OCI-LY1 (cell line): ENCODE results near the gene RERE.

Source experiments
- H2AFZ ChIP-seq: fragments of 200-600 bp; sonication (generic), shearing (Covaris generic); 2 replicates; pipeline ENCODE4 v1.6.0; 2014; ENCODE audit warnings: antibody characterized with exemption, mild to moderate bottlenecking, low read length
- H3F3A ChIP-seq: fragments of 200-600 bp; sonication (generic), shearing (Covaris generic); 2 replicates; pipeline ENCODE4 v1.6.0; 2014; ENCODE audit warnings: mild to moderate bottlenecking, antibody characterized with exemption, low read length, moderate library complexity; ENCODE audit not compliant: insufficient read depth
- H3K27ac ChIP-seq: fragments of 200-600 bp; sonication (generic); 2 replicates; pipeline ENCODE4 v1.5.1; 2014; ENCODE audit warnings: low read length, mixed run types, mild to moderate bottlenecking, low read depth; ENCODE audit not compliant: poor library complexity, severe bottlenecking
- H3K27me3 ChIP-seq: fragments of 200-600 bp; sonication (generic); 2 replicates; pipeline ENCODE4 v1.6.0; 2014; ENCODE audit warnings: antibody characterized with exemption, mild to moderate bottlenecking, low read length, moderate library complexity; ENCODE audit not compliant: insufficient read depth
- H3K36me3 ChIP-seq: fragments of 200-600 bp; sonication (generic); 2 replicates; pipeline ENCODE4 v1.6.1; 2014; ENCODE audit warnings: mild to moderate bottlenecking, antibody characterized with exemption, low read length, moderate library complexity, mixed read lengths; ENCODE audit not compliant: insufficient read depth
- H3K4me1 ChIP-seq: fragments of 200-600 bp; sonication (generic); 2 replicates; pipeline ENCODE4 v1.5.1; 2014; ENCODE audit warnings: mild to moderate bottlenecking, low read length, moderate library complexity; ENCODE audit not compliant: insufficient read depth, severe bottlenecking
- H3K4me2 ChIP-seq: fragments of 200-600 bp; sonication (generic), shearing (Covaris generic); 2 replicates; pipeline ENCODE4 v1.6.1; 2014; ENCODE audit warnings: low read length
- H3K4me3 ChIP-seq: fragments of 200-600 bp; sonication (generic); 2 replicates; pipeline ENCODE4 v1.5.1; 2014; ENCODE audit warnings: low read length, low read depth, mild to moderate bottlenecking, mixed read lengths; ENCODE audit not compliant: poor library complexity, severe bottlenecking
- H3K79me2 ChIP-seq: fragments of 200-600 bp; shearing (Covaris generic); 2 replicates; pipeline ENCODE4 v1.6.1; 2016; ENCODE audit warnings: mixed run types, low read length, mixed read lengths; ENCODE audit not compliant: insufficient read depth
- H3K9ac ChIP-seq: fragments of 200-600 bp; sonication (generic), shearing (Covaris generic); 2 replicates; pipeline ENCODE4 v1.6.1; 2014; ENCODE audit warnings: mild to moderate bottlenecking, low read length, mixed read lengths
- H3K9me2 ChIP-seq: fragments of 200-600 bp; sonication (generic), shearing (Covaris generic); 2 replicates; pipeline ENCODE4 v1.6.1; 2014; ENCODE audit warnings: low read depth, mild to moderate bottlenecking, low read length, mixed read lengths
- H3K9me3 ChIP-seq: fragments of 200-600 bp; shearing (Covaris generic); 2 replicates; pipeline ENCODE4 v1.6.1; 2014; ENCODE audit warnings: low read length, mixed read lengths
- H4K20me1 ChIP-seq: fragments of 200-600 bp; sonication (generic), shearing (Covaris generic); 2 replicates; pipeline ENCODE4 v1.6.0; 2016; ENCODE audit warnings: mild to moderate bottlenecking, low read length; ENCODE audit not compliant: insufficient read depth
- CTCF ChIP-seq: fragments of 200-600 bp; sonication (generic), shearing (Covaris generic); IDR thresholded peaks from 2 replicates; pipeline ENCODE4 v1.5.1; 2017; ENCODE audit warnings: mild to moderate bottlenecking, antibody characterized with exemption, low read length, moderate library complexity, mixed read lengths
- EZH2 ChIP-seq: fragments of 200-600 bp; sonication (generic), shearing (Covaris generic); IDR thresholded peaks from 2 replicates; pipeline ENCODE4 v1.8.0; 2017; ENCODE audit warnings: borderline replicate concordance, mixed run types, mild to moderate bottlenecking, antibody characterized with exemption, low read length, moderate library complexity, mixed read lengths

RERE gene

GRCh38 chr1:8810987-8811386 is 6.5 kb downstream of the RERE start:
- no peak overlapping the region for H2AFZ ChIP-seq
- no peaks in the 10 kb centered on the region for H3F3A ChIP-seq
- H3K4me3 ChIP-seq: no peak overlapping the region
- H3K27me3 ChIP-seq: no peaks in the 10 kb centered on the region
- no peaks in the 10 kb centered on the region for H3K79me2 ChIP-seq
- H3K27ac ChIP-seq: no peak overlapping the region
- H3K36me3 ChIP-seq: no peaks in the 10 kb centered on the region
- H3K9ac ChIP-seq: no peak overlapping the region
- TF ChIP-seq CTCF (no peak), EZH2 (no peak)
- H3K9me3 ChIP-seq: no peaks in the 10 kb centered on the region
- H3K4me2 ChIP-seq: no peak overlapping the region
- no peaks in the 10 kb centered on the region for H3K9me2 ChIP-seq
- no peaks in the 10 kb centered on the region for H4K20me1 ChIP-seq
- H3K4me1 ChIP-seq: peaks cover 14% of the 10 kb centered on the region

- Histone ChIP-seq H3K4me1 (no peaks in the 10 kb centered on the region), H3K9ac (no peak overlapping the region), H3K27ac (no peak overlapping the region), H2AFZ (no peak overlapping the region), H3K4me2 (no peak overlapping the region), H3K4me3 (no peak overlapping the region), H3K79me2 (no peaks in the 10 kb centered on the region), H3K27me3 (no peaks in the 10 kb centered on the region), H3K9me2 (no peaks in the 10 kb centered on the region), H4K20me1 (no peaks in the 10 kb centered on the region), H3K9me3 (no peaks in the 10 kb centered on the region), H3K36me3 (no peaks in the 10 kb centered on the region), H3F3A (no peaks in the 10 kb centered on the region)
- TF ChIP-seq EZH2: no peak
- no peak for TF ChIP-seq CTCF
Observed at GRCh38 chr1:8809342-8809736, 8.1 kb downstream of the RERE start.

- Histone ChIP-seq H4K20me1 (no peaks in the 10 kb centered on the region), H2AFZ (no peak overlapping the region), H3K9me3 (no peaks in the 10 kb centered on the region), H3K36me3 (no peaks in the 10 kb centered on the region), H3K4me2 (no peak overlapping the region), H3K79me2 (no peaks in the 10 kb centered on the region), H3F3A (no peaks in the 10 kb centered on the region), H3K9ac (no peak overlapping the region), H3K27me3 (no peaks in the 10 kb centered on the region), H3K4me3 (no peak overlapping the region), H3K9me2 (no peaks in the 10 kb centered on the region), H3K4me1 (no peaks in the 10 kb centered on the region), H3K27ac (no peak overlapping the region)
- TF ChIP-seq CTCF (no peak), EZH2 (no peak)
Observed at GRCh38 chr1:8807004-8807403, 10.4 kb downstream of the RERE start.
